AG04449 (cell line): ENCODE measurements around the gene CCDC181.

Experiments
- CTCF ChIA-PET: fragments of 350-600 bp; formaldehyde crosslinking; extraction: SDS; loops from one replicate; lab custom pipeline; 2021; ENCODE audit warnings: antibody characterized with exemption; lab: Yijun Ruan, JAX
- POLR2A ChIA-PET: fragments of 400-600, 350-600 bp; formaldehyde crosslinking; extraction: SDS; loops from one replicate; lab custom pipeline; 2020; ENCODE audit warnings: antibody characterized with exemption, inconsistent platforms; lab: Yijun Ruan, JAX
- DNase-seq: peaks from one replicate; pipeline ENCODE4 v3.0.0-alpha.2; 2010; ENCODE audit warnings: low read depth, low spot score
- H3K4me3 ChIP-seq: 2 replicates; pipeline ENCODE4 v1.5.1; 2011; ENCODE audit warnings: low read depth, mild to moderate bottlenecking, control low read depth, low read length
- CTCF ChIP-seq: IDR thresholded peaks from one replicate; pipeline ENCODE4 v1.5.1; 2011; ENCODE audit warnings: mild to moderate bottlenecking, moderate library complexity, low read length, control low read depth, inconsistent platforms; ENCODE audit not compliant: insufficient read depth; ENCODE audit errors: missing control alignments

CCDC181 gene

DNA sequence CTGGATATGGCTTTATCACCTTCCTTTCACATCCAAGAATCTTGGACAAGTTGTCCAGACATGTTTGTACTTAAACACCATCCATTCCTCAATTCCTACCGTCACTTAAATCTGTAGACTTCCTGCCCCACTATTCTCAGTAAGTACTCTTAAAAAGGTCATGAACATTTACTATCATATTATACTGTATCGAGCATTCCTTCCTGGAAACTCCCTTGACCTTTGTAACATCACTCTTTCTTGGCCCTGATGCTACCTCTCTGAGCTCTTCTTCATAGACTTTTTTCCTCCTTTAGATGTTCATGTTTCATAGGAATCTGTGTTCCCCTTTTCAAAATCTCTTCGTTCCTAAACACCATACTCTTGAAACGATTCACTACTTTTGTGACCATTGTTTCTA is 43.8 kb downstream of the CCDC181 start:
- POLR2A ChIA-PET = no interaction called here
- CTCF ChIA-PET = no interaction called here
- H3K4me3 ChIP-seq = no peak overlapping the region
- TF ChIP-seq CTCF = no peak
- no peak for DNase-seq

DNA sequence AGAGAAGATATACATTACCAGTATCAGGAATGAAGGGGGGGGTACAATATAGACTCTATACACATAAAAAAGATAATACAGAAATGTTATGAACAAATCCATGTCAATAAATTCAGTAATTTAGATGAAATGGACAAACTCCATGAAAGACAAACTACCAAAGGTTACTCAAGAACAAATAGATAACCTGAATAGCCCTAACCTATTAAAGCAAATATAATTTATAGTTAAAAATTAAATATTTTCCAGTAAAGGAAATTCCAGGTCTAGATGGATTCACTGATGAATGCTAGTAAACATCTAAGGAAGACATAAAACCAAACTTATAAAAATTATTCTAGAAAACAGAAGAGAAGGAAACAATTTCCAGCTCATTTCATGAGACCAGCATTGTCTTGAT is 46.1 kb downstream of the CCDC181 start:
- ChIA-PET CTCF (no interaction called here), POLR2A (no interaction called here)
- H3K4me3 ChIP-seq = no peak overlapping the region
- TF ChIP-seq CTCF = no peak
- no peak for DNase-seq

DNA sequence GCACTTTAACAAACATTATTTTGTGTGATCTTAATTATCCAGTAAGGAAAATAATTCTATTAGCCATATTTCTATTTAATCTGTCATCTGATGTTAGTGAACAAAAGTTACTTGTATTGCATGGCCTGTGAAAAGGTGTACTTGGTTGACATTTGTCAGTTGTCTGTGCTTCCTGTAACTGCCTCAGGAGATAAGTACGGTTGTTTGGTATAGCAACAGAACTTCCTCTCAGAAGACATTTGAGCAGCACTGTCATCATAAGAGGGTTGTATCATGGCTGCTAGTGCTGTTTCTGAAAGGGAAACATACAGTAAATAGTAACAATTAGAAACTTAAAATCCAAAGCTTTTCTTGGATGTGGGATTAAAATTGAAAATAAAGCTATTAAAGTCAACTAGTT is 55.9 kb downstream of the CCDC181 start:
- DNase-seq = no peak
- ChIA-PET CTCF (no interaction called here), POLR2A (no interaction called here)
- TF ChIP-seq CTCF = no peak
- H3K4me3 ChIP-seq = no peak overlapping the region

DNA sequence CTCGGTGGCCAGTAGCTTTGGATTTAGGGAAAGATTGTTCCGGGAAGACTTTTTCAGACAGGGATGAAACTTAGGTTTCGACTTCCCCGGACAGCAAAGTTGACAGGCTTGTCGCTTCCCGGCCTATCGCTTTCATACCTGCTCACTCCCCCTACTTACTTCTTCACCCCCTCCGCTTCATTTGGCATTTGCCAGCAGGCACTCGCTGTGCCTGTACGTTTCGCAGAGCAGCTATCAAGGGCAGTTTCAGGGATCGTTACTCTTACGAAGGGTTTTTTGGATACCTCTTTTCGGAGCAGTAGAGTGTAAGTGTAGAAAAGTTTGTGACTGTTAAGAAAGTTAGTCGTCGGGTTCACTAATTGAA is 58.9 kb downstream of the CCDC181 start:
- peak overlapping the region; percentile 87 for H3K4me3 ChIP-seq
- DNase-seq = no peak
- TF ChIP-seq CTCF = no peak
- CTCF ChIA-PET = interaction anchor here (1.7 kb wide), 1 partner anchor 765 kb away, joined by 10 read pairs; no protein-coding TSS in a partner anchor
- POLR2A ChIA-PET = no interaction called here

DNA sequence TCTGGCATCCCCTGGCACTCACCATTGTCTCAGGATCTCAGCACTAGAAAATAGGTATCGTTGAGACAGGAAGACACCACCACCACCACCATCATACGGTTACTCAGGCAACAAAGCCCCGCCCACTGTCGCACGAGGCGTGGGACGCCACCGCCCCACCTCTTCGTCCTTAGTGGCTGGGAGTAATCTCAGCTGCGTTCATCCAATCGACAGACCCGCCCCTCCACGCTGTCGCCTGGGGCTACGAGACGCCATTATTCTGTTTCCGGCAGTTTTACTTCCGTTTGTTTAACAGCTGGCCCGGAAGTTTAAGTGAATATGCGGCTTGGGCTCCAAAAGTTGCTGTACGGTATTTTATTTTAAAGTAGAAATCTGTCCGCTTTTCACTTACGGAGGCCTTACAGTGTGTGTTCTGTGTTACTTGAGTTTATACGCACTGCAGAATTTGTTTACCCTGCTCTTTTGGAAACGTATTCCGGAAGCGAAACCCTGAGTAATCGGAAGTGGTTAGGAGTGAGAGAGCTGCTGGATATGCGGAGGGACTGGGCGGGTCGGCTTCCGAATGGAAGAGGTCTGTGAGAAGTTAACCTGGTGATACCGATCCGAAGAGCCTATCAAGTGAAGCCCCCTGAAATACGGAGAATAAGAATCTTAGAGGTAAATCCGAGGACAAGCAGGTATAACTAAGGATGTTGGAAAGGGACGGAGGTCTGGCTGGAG is 59.4 kb downstream of the CCDC181 start, which contains the start of the genes BLZF1 and NME7:
Gene BLZF1 (plus strand): TSS at position 510 of the 720 bp plus-strand sequence. CDS start 1,328 bp downstream, outside the sequence.
Gene NME7 (minus strand): TSS at position 112 of the 720 bp plus-strand sequence. CDS start 87 bp downstream, at position 25.
- CTCF ChIA-PET = interaction anchor here (1.7 kb wide), 1 partner anchor 764 kb away, joined by 10 read pairs; no protein-coding TSS in a partner anchor

More for the DNA sequence above, 59.4 kb downstream of the CCDC181 start, which contains the start of the genes BLZF1 and NME7:
- peak within 1 kb of the TSS; percentile 87 for H3K4me3 ChIP-seq
- POLR2A ChIA-PET = interaction anchor here (0.8 kb wide), 1 partner anchor 765 kb away, joined by 4 read pairs; no protein-coding TSS in a partner anchor
- no peak for TF ChIP-seq CTCF
- DNase-seq = peak; percentile 74
